Adipocyte (in vitro differentiated cells): ENCODE results near the gene SLC7A11.

Experiments used
- DNase-seq: peaks from one replicate; pipeline ENCODE4 v3.0.0-alpha.2; 2015; ENCODE audit warnings: low read depth
- H3K27me3 ChIP-seq: replicated peaks from 2 replicates; pipeline ENCODE4 v1.7.0; 2013; ENCODE audit warnings: mild to moderate bottlenecking, low read length, moderate library complexity; ENCODE audit not compliant: control insufficient read depth, insufficient read depth
- H3K36me3 ChIP-seq: 2 replicates; pipeline ENCODE4 v1.7.0; 2013; ENCODE audit warnings: low read length, mild to moderate bottlenecking, moderate library complexity; ENCODE audit not compliant: control insufficient read depth, insufficient read depth, severe bottlenecking
- H3K4me1 ChIP-seq: 2 replicates; pipeline ENCODE4 v1.7.0; 2013; ENCODE audit warnings: mild to moderate bottlenecking, low read length, moderate library complexity; ENCODE audit not compliant: control insufficient read depth, insufficient read depth
- H3K4me3 ChIP-seq: 2 replicates; pipeline ENCODE4 v1.7.0; 2013; ENCODE audit warnings: mild to moderate bottlenecking, low read length, moderate library complexity
- H3K9ac ChIP-seq: 2 replicates; pipeline ENCODE4 v1.7.0; 2013; ENCODE audit warnings: mild to moderate bottlenecking, low read length, moderate library complexity
- H3K9me3 ChIP-seq: 2 replicates; pipeline ENCODE4 v1.7.0; 2013; ENCODE audit warnings: mild to moderate bottlenecking, low read length, moderate library complexity; ENCODE audit not compliant: control insufficient read depth

The SLC7A11 gene

DNA sequence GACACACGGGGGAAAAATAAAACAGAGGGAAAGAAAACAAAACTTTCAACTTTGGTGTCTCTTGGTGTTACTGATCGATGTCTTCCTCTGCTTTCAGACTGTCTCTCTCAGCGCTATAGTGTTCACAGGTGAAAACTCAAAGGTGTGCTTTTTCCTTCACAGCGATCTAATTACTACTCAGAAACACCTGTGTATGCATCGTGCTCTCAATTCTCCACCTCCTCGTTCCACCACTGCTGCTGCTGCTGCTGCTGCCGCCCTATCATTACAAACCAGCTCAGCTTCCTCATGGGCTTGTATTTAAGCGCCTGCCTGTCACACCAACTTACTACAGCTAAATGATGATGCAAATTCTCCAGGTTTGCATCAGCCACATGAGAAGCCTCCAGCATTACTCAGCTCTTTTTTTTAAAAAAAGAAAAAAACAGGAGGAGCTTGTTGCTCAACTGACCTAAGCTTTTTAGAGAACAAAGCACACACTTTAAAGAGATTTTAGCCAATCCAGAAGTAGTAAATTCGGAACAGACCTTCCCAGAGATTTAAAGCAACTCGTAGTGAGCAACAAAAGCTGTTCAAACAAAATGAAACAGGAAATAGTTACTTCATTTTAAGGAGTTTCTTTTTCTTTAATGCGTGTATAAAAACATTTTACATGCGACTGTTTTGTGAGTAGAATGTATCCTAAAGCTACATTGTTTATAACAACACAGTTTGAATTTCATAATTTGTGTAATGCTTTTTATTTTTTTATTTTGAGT, at the start of gene SLC7A11:
Gene SLC7A11 (minus strand): TSS at position 274 of the 758 bp plus-strand sequence. CDS start 280 bp downstream, outside the sequence.
- DNase-seq = peak; percentile 98
- Histone ChIP-seq H3K4me3 (peak within 1 kb of the TSS; percentile 80), H3K9ac (peak within 1 kb of the TSS; percentile 91), H3K27me3 (no peaks in the 10 kb centered on the region), H3K4me1 (peaks cover 16% of the 10 kb centered on the region), H3K36me3 (no peaks in the 10 kb centered on the region), H3K9me3 (no peaks in the 10 kb centered on the region)

DNA sequence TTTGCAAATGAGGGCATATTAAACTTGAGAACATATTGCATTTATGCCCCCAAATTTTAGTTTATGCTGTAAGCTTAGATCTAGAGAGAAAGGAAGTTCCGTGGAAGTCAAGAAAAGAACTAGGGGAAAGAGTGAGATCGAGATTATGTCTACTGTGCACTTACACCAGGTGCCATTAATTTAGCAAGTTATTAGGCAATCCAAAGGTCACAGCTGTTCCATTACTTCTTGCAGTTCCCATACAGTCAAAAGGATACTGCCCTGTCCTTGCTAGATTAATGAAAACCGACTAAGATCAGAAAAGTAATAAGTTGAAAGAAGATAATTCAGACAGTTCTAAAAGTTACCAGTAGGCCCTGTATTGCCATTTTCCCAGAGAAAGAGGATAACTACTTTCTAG, 49.3 kb upstream of the SLC7A11 start:
- Histone ChIP-seq H3K9me3 (no peaks in the 10 kb centered on the region), H3K4me1 (no peaks in the 10 kb centered on the region), H3K27me3 (no peaks in the 10 kb centered on the region), H3K36me3 (no peaks in the 10 kb centered on the region), H3K9ac (no peak overlapping the region), H3K4me3 (no peak overlapping the region)
- DNase-seq = no peak

DNA sequence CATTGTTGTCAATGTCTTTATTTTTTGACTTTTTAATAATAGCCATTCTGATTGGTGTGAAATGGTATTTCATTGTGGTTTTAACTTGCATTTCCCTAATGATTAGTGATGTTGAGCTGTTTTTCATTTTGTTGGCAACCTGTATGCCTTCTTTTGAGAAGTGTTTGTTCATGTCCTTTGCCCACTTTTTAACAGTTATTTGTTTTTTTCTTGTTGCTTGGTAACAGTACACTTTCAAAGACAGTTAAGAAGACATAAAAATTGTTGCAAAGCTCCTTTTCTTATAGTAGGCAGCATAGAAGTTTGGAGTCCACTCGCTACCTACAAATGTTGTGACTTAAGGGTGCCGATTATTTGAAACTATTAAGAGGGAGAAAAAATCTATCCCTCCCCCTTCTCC, 48.7 kb upstream of the SLC7A11 start:
- H3K9ac ChIP-seq = no peak overlapping the region
- no peak for DNase-seq
- no peaks in the 10 kb centered on the region for H3K4me1 ChIP-seq
- no peaks in the 10 kb centered on the region for H3K36me3 ChIP-seq
- no peaks in the 10 kb centered on the region for H3K27me3 ChIP-seq
- no peaks in the 10 kb centered on the region for H3K9me3 ChIP-seq
- H3K4me3 ChIP-seq = no peak overlapping the region

DNA sequence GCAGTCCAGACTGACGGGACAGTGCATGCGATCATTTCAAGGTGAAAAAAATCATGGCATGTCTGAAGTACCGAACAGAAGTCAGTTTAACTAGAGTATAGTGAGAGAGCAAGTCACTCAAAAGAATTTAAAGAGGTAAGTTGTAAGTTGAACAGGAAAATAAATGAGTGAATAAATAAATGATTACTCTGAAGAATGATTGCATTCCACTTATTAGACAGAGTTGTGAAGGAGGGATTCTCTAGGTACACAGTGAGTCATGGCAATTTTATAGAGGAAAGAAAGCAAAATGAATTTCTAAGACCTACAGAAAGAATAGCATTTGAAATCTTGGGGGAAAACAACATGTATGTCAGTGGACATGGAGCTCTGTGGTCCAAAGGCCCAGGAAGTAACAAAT, 37.1 kb upstream of the SLC7A11 start:
- Histone ChIP-seq H3K9ac (no peak overlapping the region), H3K4me3 (no peak overlapping the region), H3K4me1 (peaks cover 8% of the 10 kb centered on the region), H3K9me3 (peaks cover 5% of the 10 kb centered on the region), H3K36me3 (no peaks in the 10 kb centered on the region), H3K27me3 (no peaks in the 10 kb centered on the region)
- no peak for DNase-seq

DNA sequence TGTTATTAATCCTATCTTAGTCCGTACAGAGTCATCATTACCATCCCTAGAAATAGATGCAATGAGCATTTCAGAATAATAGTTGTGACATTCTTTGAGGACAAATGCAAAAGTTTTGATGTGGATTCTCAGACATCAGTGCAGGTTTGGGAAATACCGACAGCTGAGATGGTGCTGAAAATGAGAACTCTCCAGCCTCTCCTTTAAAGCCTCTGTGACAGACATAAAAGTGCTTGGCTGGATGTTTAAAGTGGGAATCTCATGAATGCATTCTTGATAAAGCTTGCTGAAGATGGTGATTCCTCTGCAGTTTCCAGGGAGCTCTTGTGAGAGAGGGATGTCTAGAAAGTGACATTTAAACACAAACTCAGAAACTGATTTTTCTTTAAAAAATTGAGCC, 35.0 kb upstream of the SLC7A11 start:
- no peak for DNase-seq

DNA sequence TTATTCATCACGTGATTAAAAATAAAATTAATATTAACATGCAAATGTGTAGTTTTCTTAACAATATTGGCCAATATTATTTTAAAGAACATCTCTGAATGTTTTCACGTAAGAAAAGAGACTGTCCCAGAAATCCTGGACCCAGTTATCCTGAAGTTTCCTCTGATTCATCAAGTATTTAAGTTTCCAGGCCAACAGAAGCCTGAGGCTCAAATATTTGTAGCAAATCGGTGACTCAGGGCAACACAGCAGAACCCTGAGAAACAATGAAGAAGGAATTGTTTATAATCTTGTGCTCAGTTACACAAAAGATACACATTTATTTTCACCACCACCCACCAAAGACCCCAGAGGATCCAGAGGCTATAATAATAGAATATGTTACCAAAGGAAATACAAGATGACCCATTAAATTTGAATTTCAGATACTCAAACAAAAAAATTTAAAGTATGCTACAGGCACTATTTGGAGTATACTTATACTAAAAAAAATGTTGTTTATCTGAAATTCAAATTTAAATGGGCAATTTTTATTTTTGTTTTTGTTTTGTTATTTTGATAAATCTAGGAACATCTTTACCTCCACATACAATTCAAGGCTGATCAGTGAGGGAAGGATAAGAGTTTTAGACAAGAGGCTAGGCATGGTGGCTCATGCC, 33.9 kb upstream of the SLC7A11 start:
- Histone ChIP-seq H3K4me3 (no peak overlapping the region), H3K9me3 (no peaks in the 10 kb centered on the region), H3K27me3 (no peaks in the 10 kb centered on the region), H3K36me3 (no peaks in the 10 kb centered on the region), H3K4me1 (peaks cover 8% of the 10 kb centered on the region), H3K9ac (no peak overlapping the region)
- peak; percentile 94 for DNase-seq

More for the DNA sequence above, 35.0 kb upstream of the SLC7A11 start:
- Histone ChIP-seq H3K27me3 (no peaks in the 10 kb centered on the region), H3K4me1 (peaks cover 8% of the 10 kb centered on the region), H3K9me3 (peaks cover 1% of the 10 kb centered on the region), H3K36me3 (no peaks in the 10 kb centered on the region), H3K4me3 (no peak overlapping the region), H3K9ac (no peak overlapping the region)

DNA sequence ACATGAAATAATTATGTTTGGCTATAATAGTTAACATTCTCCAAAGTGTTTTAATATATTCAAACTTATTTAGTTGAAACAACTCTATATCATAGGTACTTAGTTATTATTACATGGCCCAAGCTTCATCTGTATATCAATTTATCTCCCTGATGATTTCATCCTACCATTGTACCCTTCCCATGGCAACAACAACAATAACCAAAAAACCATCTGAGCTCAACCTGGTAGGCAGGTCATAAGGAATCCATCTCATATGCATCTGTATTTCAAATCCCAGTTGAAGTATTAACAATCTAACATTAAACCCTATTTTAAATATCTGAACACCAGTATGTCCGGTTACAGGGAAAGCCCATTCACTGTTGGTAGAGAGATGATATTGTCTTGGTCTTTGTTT, 33.1 kb upstream of the SLC7A11 start:
- Histone ChIP-seq H3K36me3 (no peaks in the 10 kb centered on the region), H3K27me3 (no peaks in the 10 kb centered on the region), H3K4me3 (no peak overlapping the region), H3K4me1 (peaks cover 8% of the 10 kb centered on the region), H3K9ac (no peak overlapping the region), H3K9me3 (no peaks in the 10 kb centered on the region)
- DNase-seq = no peak

DNA sequence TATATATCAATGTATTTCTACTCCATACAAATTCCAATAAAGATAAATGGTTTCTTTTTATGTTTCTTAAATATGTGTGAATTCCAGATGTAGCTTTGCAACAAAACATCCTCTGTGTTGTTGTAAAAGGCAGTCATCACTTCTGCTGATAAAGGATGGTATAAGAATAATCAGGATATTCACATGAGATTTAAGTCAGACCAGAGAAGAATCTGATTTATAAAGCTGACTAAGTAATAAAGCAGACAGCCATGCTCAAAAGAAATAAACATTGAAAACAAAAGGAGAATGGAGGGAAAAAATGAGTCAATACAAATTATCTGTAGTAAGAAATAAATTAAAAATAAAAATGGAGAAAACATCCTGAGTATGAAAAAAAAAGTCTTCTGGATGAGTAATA, 27.0 kb upstream of the SLC7A11 start:
- no peaks in the 10 kb centered on the region for H3K36me3 ChIP-seq
- no peaks in the 10 kb centered on the region for H3K27me3 ChIP-seq
- H3K4me1 ChIP-seq = no peaks in the 10 kb centered on the region
- no peaks in the 10 kb centered on the region for H3K9me3 ChIP-seq
- DNase-seq = peak; percentile 21
- no peak overlapping the region for H3K4me3 ChIP-seq
- no peak overlapping the region for H3K9ac ChIP-seq

DNA sequence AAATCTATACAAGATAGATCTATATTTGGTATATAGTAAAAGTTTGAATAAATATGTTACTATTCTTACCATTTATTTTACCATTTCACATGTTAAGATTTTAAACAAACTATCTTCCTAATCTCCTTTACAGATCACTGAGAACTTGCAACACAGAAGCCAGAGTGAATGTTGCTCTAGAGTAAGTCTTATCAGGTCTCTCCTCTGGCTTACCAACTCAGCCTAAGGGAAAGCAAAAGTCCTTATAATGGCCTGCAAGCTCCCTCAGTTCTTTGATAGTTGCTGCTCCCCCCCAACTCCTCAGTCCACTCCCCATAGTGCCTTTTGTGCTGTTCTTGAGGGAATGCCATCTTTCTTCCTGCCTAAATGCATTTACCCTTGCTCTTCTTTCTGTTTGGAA, 25.7 kb upstream of the SLC7A11 start:
- Histone ChIP-seq H3K4me3 (no peak overlapping the region), H3K27me3 (no peaks in the 10 kb centered on the region), H3K9me3 (no peaks in the 10 kb centered on the region), H3K36me3 (no peaks in the 10 kb centered on the region), H3K9ac (no peak overlapping the region), H3K4me1 (no peaks in the 10 kb centered on the region)
- peak; percentile 18 for DNase-seq

DNA sequence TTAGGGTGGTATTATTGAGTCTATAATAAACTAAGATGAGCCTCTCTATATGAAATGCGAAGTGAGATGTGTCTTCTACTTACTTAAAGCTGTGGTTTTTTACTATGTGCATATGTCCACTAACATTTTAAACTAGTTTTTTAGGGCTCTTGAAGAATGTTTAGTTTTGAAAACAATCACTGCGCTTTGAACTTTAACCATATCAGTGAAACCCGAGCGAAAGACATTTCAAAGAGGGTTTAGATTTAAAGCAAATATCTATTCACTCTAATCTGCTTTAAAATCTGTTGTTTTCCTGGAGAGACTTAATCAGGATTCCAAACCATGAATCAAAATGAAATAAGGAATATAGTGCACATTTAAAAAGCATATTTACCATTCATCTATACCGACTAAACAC, 24.8 kb upstream of the SLC7A11 start:
- DNase-seq = no peak
- no peaks in the 10 kb centered on the region for H3K9me3 ChIP-seq
- no peaks in the 10 kb centered on the region for H3K4me1 ChIP-seq
- H3K9ac ChIP-seq = no peak overlapping the region
- no peaks in the 10 kb centered on the region for H3K36me3 ChIP-seq
- H3K4me3 ChIP-seq = no peak overlapping the region
- H3K27me3 ChIP-seq = no peaks in the 10 kb centered on the region

DNA sequence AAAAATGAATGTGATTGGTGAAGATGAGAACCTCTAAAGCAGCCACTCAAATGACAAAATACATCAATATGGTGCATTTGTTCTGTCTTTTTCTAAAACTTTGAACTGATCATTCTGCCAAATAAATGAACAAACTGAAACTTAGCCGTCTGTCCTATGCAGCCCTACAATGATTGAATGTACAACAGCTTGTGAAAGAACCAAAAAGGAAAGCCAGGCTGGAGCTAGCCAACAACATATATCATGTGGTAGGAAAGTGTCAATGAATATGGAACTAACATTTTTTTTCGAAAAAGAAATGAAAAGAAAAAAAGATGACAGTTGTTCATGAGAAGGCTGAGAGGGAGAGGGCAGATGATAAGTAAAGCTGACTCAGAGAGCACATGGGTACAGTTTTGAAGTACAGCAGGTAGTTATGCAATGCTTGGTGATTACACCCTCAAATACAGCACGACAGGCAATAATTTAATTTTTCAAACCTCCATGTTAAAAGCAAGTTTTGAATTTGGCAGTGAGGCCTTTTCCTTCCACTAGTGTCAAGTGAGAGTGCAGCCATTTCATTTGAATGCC, 21.2 kb upstream of the SLC7A11 start:
- H3K36me3 ChIP-seq = no peaks in the 10 kb centered on the region
- no peaks in the 10 kb centered on the region for H3K9me3 ChIP-seq
- DNase-seq = no peak
- peaks cover 2% of the 10 kb centered on the region for H3K4me1 ChIP-seq
- no peak overlapping the region for H3K9ac ChIP-seq
- H3K4me3 ChIP-seq = no peak overlapping the region
- H3K27me3 ChIP-seq = no peaks in the 10 kb centered on the region
